Measurements from ENCODE around the gene IQSEC3.

The IQSEC3 gene

DNA sequence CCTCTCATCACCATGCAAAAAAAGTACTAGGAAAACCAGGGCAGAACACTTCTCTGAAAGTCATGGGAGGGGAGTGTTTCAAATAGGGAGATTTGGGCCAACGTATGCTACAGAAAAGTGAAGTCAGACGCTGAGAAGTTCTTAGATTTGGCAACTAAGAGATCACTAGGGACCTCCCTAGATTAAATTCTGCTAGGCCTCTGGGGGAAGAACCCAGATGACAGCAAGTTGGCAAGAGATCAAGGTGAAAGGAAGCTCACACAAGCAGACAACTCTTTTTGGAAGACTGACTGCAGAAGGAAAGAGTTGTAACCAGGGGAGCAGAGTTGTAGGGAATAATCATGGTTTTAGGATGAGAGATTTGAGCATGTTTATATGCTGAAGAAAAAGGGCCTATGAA lies 20.7 kb downstream of the IQSEC3 start:
- Histone ChIP-seq H3K9me3 (peaks cover 0 to 12% (median 0%) of the 10 kb centered on the region in 3 donors), H3K4me3 (no peak overlapping the region), H3K36me3 (no peaks in the 10 kb centered on the region), H3K27me3 (peaks cover 0 to 11% of the 10 kb centered on the region in 2 donors), H3K4me1 (no peaks in the 10 kb centered on the region), H3K27ac (no peak overlapping the region)
- DNase-seq, result no peak
- TF ChIP-seq, protein P1, sequence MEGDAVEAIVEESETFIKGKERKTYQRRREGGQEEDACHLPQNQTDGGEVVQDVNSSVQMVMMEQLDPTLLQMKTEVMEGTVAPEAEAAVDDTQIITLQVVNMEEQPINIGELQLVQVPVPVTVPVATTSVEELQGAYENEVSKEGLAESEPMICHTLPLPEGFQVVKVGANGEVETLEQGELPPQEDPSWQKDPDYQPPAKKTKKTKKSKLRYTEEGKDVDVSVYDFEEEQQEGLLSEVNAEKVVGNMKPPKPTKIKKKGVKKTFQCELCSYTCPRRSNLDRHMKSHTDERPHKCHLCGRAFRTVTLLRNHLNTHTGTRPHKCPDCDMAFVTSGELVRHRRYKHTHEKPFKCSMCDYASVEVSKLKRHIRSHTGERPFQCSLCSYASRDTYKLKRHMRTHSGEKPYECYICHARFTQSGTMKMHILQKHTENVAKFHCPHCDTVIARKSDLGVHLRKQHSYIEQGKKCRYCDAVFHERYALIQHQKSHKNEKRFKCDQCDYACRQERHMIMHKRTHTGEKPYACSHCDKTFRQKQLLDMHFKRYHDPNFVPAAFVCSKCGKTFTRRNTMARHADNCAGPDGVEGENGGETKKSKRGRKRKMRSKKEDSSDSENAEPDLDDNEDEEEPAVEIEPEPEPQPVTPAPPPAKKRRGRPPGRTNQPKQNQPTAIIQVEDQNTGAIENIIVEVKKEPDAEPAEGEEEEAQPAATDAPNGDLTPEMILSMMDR (IDR thresholded peaks at IDR 0.05), result no peak
- intact Hi-C loops (cut with DNase I; ENCODE audit: low total_unique reads), result no loop called here

DNA sequence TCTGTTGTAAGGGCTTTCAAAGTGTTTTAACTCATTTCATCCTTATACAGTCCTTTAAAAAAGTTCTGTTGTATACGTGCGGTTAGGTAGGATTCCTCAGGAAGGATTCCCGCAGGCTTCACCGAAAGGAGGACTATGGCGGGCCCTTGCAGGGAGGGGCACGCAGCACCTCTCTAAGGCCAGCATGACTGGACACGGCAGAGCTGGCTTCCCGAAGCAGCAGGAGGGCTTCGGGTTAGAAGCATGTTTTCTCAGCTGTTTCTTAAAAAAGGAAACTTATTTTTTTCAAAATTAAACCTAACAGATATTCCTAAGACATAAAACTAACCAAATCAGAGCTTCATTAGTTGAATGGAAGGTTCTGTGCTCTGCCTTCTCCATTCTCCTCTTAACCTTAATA lies 21.3 kb downstream of the IQSEC3 start:
- no peak overlapping the region for H3K4me3 ChIP-seq
- H3K36me3 ChIP-seq, result no peaks in the 10 kb centered on the region
- TF ChIP-seq, protein P1 (IDR thresholded peaks at IDR 0.05), result no peak
- intact Hi-C loops (cut with DNase I; ENCODE audit: low total_unique reads), result no loop called here
- H3K27me3 ChIP-seq, result peaks cover 0 to 14% of the 10 kb centered on the region in 2 donors
- no peaks in the 10 kb centered on the region for H3K4me1 ChIP-seq
- DNase-seq, result no peak
- H3K27ac ChIP-seq, result no peak overlapping the region
- peaks cover 0 to 12% (median 0%) of the 10 kb centered on the region in 3 donors for H3K9me3 ChIP-seq

DNA sequence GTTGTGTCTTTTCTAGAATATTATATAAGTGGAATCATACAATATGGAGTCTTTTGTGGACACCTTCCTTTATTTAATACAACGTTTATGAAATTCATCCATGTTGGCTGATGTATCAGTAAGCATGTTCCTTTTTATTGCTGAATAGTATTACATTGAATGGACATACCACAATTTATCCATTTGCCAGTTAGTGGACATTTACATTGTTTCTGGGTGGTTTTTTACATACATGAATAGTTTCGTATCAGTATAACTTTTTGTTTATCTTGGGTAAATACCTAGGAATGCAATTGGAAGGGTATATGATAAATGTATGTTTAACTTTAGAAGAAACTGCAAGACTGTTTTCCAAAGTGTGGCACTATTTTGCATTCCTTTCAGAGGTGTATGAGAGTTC lies 23.1 kb downstream of the IQSEC3 start:
- DNase-seq, result no peak
- Histone ChIP-seq H3K27me3 (peaks cover 0 to 17% of the 10 kb centered on the region in 2 donors), H3K27ac (no peak overlapping the region), H3K9me3 (peaks cover 0 to 12% (median 0%) of the 10 kb centered on the region in 3 donors), H3K4me3 (no peak overlapping the region), H3K4me1 (no peaks in the 10 kb centered on the region), H3K36me3 (no peaks in the 10 kb centered on the region)
- intact Hi-C loops (cut with DNase I; ENCODE audit: low total_unique reads), result no loop called here
- TF ChIP-seq, protein P1 (IDR thresholded peaks at IDR 0.05), result no peak

DNA sequence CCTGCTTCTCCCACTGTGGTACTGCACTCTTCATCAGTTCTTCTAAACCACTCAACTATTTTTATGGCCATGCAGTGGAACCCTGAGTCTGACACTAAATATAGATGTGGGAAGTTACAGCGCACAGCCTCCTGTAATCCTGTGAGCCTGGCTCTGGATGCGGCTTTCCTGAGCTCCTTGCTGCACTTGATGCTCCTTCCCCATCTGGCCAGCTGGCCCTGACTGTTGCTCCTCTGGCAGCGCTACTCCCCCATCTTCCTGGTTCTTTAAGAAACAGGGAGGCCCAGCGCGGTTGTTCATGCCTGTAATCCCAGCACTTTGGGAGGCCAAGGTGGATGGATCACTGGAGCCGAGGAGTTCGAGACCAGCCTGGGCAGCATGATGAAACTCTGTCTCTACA lies 24.6 kb downstream of the IQSEC3 start:
- H3K27ac ChIP-seq, result no peak overlapping the region
- intact Hi-C loops (cut with DNase I; ENCODE audit: low total_unique reads), result no loop called here
- H3K36me3 ChIP-seq, result no peaks in the 10 kb centered on the region
- H3K4me1 ChIP-seq, result no peaks in the 10 kb centered on the region
- no peak for DNase-seq
- H3K9me3 ChIP-seq, result peaks cover 0 to 12% (median 0%) of the 10 kb centered on the region in 3 donors
- H3K27me3 ChIP-seq, result peaks cover 0 to 21% of the 10 kb centered on the region in 2 donors
- no peak overlapping the region for H3K4me3 ChIP-seq
- TF ChIP-seq, protein P1 (IDR thresholded peaks at IDR 0.05), result no peak

DNA sequence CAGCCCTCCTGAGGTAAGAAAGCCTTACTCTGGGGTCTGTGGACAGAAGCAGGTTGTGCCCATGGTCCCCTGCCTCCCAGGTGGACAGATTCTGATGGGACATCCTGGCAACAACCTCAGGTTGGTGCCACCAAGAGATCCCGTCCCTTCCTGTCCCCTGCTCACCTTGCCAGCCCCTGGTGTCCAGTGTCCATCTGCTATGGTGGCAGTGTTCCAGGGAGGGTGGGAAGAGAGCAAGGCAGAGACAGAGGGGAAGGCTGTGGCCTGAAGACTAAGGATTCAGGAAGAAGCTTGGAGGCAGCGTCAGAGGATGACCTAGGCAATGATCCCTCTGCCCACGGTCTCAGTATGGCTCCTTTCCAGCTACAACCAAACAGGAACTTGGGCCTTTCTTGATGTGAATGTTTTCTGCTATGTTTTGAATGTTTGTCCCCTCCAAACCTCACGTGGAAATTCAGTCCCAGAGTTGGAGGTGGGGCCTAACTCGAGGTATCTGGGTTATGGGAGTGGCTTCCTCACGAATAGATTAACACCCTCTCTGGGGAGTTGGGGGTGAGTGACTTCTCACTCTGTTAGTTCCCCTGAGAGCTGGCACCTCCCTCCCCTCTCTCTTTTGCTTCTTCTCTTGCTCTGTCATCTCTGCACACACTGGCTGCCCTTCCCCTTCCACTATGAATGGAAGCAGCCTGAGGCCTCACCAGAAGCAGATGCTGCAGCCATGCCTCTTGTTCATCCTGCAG lies 26.9 kb downstream of the IQSEC3 start:
- TF ChIP-seq, protein P1 (IDR thresholded peaks at IDR 0.05), result no peak
- H3K9me3 ChIP-seq, result peaks cover 0 to 12% (median 0%) of the 10 kb centered on the region in 3 donors
- intact Hi-C loops (cut with DNase I; ENCODE audit: low total_unique reads), result no loop called here
- H3K4me1 ChIP-seq, result no peaks in the 10 kb centered on the region
- no peak for DNase-seq
- H3K4me3 ChIP-seq, result no peak overlapping the region
- no peaks in the 10 kb centered on the region for H3K36me3 ChIP-seq
- no peak overlapping the region for H3K27ac ChIP-seq
- H3K27me3 ChIP-seq, result peaks cover 0 to 34% of the 10 kb centered on the region in 2 donors

All from tibial artery (tissue), 4 donors.